Anterior cingulate cortex (tissue), 58 donors: ENCODE measurements around the gene METRNL.
"Not testable (repeated sequence)": the region's sequence is repeated elsewhere in the genome, so short reads cannot be mapped to it uniquely, and the experiment has no call there.

ENCODE experiments used
- DNase-seq, 58 donors: peaks; one replicate each; lab custom pipeline; 2025; lab: John Stamatoyannopoulos, UW

METRNL gene

GRCh38 chr17:83116311-83116771 lies 36.9 kb downstream of the METRNL start:
- DNase-seq: no peak

GRCh38 chr17:83116783-83117555 lies 37.6 kb downstream of the METRNL start:
- DNase-seq: no peak

- DNase-seq: no peak
Measured at GRCh38 chr17:83117583-83117982, 38.2 kb downstream of the METRNL start.

- no peak for DNase-seq
Measured at GRCh38 chr17:83118071-83118841, 38.8 kb downstream of the METRNL start.

GRCh38 chr17:83119987-83120864 lies 40.8 kb downstream of the METRNL start:
- DNase-seq: no peak

GRCh38 chr17:83121473-83121872 lies 42.1 kb downstream of the METRNL start:
- not testable (repeated sequence) for DNase-seq

GRCh38 chr17:83121921-83122820 lies 42.8 kb downstream of the METRNL start:
- DNase-seq: no peak

GRCh38 chr17:83122834-83123233 lies 43.4 kb downstream of the METRNL start:
- DNase-seq: no peak

GRCh38 chr17:83123896-83124801 lies 44.7 kb downstream of the METRNL start:
- no peak for DNase-seq

GRCh38 chr17:83124871-83125514 lies 45.6 kb downstream of the METRNL start:
- no peak for DNase-seq

- peak in 8 of 58 donors; percentile 8 to 65 (median 24) for DNase-seq
Measured at GRCh38 chr17:83125515-83126274, 46.3 kb downstream of the METRNL start.

GRCh38 chr17:83126275-83126811 lies 46.9 kb downstream of the METRNL start:
- no peak for DNase-seq

GRCh38 chr17:83127431-83128160 lies 48.2 kb downstream of the METRNL start:
- no peak for DNase-seq

- DNase-seq: no peak
Measured at GRCh38 chr17:83128306-83129240, 49.2 kb downstream of the METRNL start.

GRCh38 chr17:83129676-83130075 lies 50.3 kb downstream of the METRNL start:
- DNase-seq: no peak
